NCI-H146 (cell line): Measurements from ENCODE around the gene LTBP2.
A peak's percentile ranks its signal among the peaks of the same experiment; 100 is the strongest.

Experiments used
- DNase-seq: peaks from one replicate; lab custom pipeline; 2025; lab: John Stamatoyannopoulos, UW

Gene LTBP2

GRCh38 chr14:74526854-74527585, 85.0 kb downstream of the LTBP2 start:
- peak; percentile 10 for DNase-seq

GRCh38 chr14:74525361-74525851, 86.6 kb downstream of the LTBP2 start:
- no peak for DNase-seq

- no peak for DNase-seq
These were observed 87.3 kb downstream of the LTBP2 start for GRCh38 chr14:74524812-74525135.

GRCh38 chr14:74524076-74524811, 87.8 kb downstream of the LTBP2 start:
- no peak for DNase-seq

GRCh38 chr14:74522740-74523139, 89.3 kb downstream of the LTBP2 start:
- DNase-seq, result no peak

GRCh38 chr14:74521756-74522155, 90.3 kb downstream of the LTBP2 start:
- no peak for DNase-seq

GRCh38 chr14:74519316-74520074, 92.5 kb downstream of the LTBP2 start:
- DNase-seq, result no peak

GRCh38 chr14:74518221-74518620, 93.8 kb downstream of the LTBP2 start:
- no peak for DNase-seq

- DNase-seq, result no peak
These were observed 94.3 kb downstream of the LTBP2 start for GRCh38 chr14:74517731-74518130.

GRCh38 chr14:74516451-74517160, 95.4 kb downstream of the LTBP2 start:
- DNase-seq, result no peak

- no peak for DNase-seq
These were observed 96.1 kb downstream of the LTBP2 start for GRCh38 chr14:74515891-74516412.

- no peak for DNase-seq
These were observed 97.5 kb downstream of the LTBP2 start for GRCh38 chr14:74514471-74514941.

GRCh38 chr14:74511966-74512830, 99.8 kb downstream of the LTBP2 start:
- DNase-seq, result no peak

- DNase-seq, result no peak
These were observed 101.1 kb downstream of the LTBP2 start for GRCh38 chr14:74510959-74511409.

- DNase-seq, result no peak
These were observed 101.7 kb downstream of the LTBP2 start for GRCh38 chr14:74510223-74510931.

- DNase-seq, result no peak
These were observed 102.3 kb downstream of the LTBP2 start for GRCh38 chr14:74509587-74510222.

- no peak for DNase-seq
These were observed 103.1 kb downstream of the LTBP2 start for GRCh38 chr14:74508844-74509428.

- DNase-seq, result no peak
These were observed 103.7 kb downstream of the LTBP2 start for GRCh38 chr14:74508292-74508731.

GRCh38 chr14:74507840-74508239, 104.2 kb downstream of the LTBP2 start:
- no peak for DNase-seq
